Endodermal cell (in vitro differentiated cells): ENCODE measurements around the gene TAF1B. TPM values are rescaled to one million over a fixed set of nuclear protein-coding genes. Genes with fewer than 3 reads are reported as not detected.

ENCODE experiments used
- DNase-seq: peaks from one replicate; pipeline ENCODE4 v3.0.0-alpha.2; 2017
- H3K27ac ChIP-seq: 2 replicates; pipeline ENCODE4 v1.5.1; 2013; ENCODE audit warnings: mild to moderate bottlenecking, low read depth, low read length, moderate library complexity
- H3K27me3 ChIP-seq: 2 replicates; pipeline ENCODE4 v1.6.1; 2013; ENCODE audit warnings: mild to moderate bottlenecking, low read length, moderate library complexity; ENCODE audit not compliant: insufficient read depth, control insufficient read depth, poor library complexity, severe bottlenecking
- H3K36me3 ChIP-seq: 2 replicates; pipeline ENCODE4 v1.7.0; 2013; ENCODE audit warnings: mild to moderate bottlenecking, low read length, moderate library complexity; ENCODE audit not compliant: control insufficient read depth, insufficient read depth
- H3K4me1 ChIP-seq: one replicate; pipeline ENCODE4 v1.7.0; 2013; ENCODE audit warnings: low read length; ENCODE audit not compliant: control insufficient read depth, insufficient read depth
- H3K4me3 ChIP-seq: 2 replicates; pipeline ENCODE4 v1.5.1; 2013; ENCODE audit warnings: mild to moderate bottlenecking, low read length, moderate library complexity
- H3K9ac ChIP-seq: 2 replicates; pipeline ENCODE4 v1.6.1; 2013; ENCODE audit warnings: mild to moderate bottlenecking, low read length, moderate library complexity; ENCODE audit not compliant: poor library complexity, severe bottlenecking; ENCODE audit errors: extremely low read depth
- H3K9me3 ChIP-seq: 2 replicates; pipeline ENCODE4 v1.6.1; 2013; ENCODE audit warnings: mild to moderate bottlenecking, low read length, moderate library complexity; ENCODE audit not compliant: control insufficient read depth
- H3K27ac Mint-ChIP-seq: 2 replicates; pipeline ENCODE4 v1.8.0; 2020; ENCODE audit warnings: mixed read lengths
- H3K27me3 Mint-ChIP-seq: 2 replicates; pipeline ENCODE4 v1.8.0; 2021; ENCODE audit warnings: mild to moderate bottlenecking, mixed read lengths; ENCODE audit not compliant: insufficient read depth
- H3K36me3 Mint-ChIP-seq: 2 replicates; pipeline ENCODE4 v1.8.0; 2020; ENCODE audit warnings: low read depth, mixed read lengths
- H3K4me1 Mint-ChIP-seq: 2 replicates; pipeline ENCODE4 v1.8.0; 2020; ENCODE audit warnings: mixed read lengths
- H3K4me3 Mint-ChIP-seq: 2 replicates; pipeline ENCODE4 v1.8.0; 2020; ENCODE audit warnings: mild to moderate bottlenecking, moderate library complexity, mixed read lengths
- H3K9me3 Mint-ChIP-seq: 2 replicates; pipeline ENCODE4 v1.8.0; 2020; ENCODE audit warnings: mild to moderate bottlenecking, mixed read lengths
- WGBS, 2 experiments: methylation state at CpG; one replicate each; pipeline versions ENCODE4 v1.1.5 to v1.1.7; 2013; ENCODE audit warnings: missing lambda C conversion rate in 2 of 2, mixed read lengths in 1 of 2; ENCODE audit not compliant: insufficient coverage in 1 of 2, insufficient read length in 1 of 2; 5-methylcytosine and 5-hydroxymethylcytosine counted together
- total RNA-seq, 2 donors: library from RNA; stranded (reverse); fragmentation: NEBNext Ultra II Directional in 1 of 2; extraction: Animal tissue kit (Norgen Biotek cat#: 25700) in 1 of 2; gene quantifications; 2 replicates in 1 of 2; 3 replicates in 1 of 2; pipeline ENCODE4 v1.2.1, GENCODE V29; 2021
- TF ChIP-seq, protein P1 (sequence below): fragments of 200-600 bp; sonication (generic); conservative IDR thresholded peaks from 2 replicates; pipeline ENCODE4 v1.5.0; 2021; ENCODE audit warnings: antibody characterized with exemption, mild to moderate bottlenecking

Gene TAF1B
- total RNA-seq, 2 donors from 2014 or later, result 36.2 to 41.9 TPM

DNA sequence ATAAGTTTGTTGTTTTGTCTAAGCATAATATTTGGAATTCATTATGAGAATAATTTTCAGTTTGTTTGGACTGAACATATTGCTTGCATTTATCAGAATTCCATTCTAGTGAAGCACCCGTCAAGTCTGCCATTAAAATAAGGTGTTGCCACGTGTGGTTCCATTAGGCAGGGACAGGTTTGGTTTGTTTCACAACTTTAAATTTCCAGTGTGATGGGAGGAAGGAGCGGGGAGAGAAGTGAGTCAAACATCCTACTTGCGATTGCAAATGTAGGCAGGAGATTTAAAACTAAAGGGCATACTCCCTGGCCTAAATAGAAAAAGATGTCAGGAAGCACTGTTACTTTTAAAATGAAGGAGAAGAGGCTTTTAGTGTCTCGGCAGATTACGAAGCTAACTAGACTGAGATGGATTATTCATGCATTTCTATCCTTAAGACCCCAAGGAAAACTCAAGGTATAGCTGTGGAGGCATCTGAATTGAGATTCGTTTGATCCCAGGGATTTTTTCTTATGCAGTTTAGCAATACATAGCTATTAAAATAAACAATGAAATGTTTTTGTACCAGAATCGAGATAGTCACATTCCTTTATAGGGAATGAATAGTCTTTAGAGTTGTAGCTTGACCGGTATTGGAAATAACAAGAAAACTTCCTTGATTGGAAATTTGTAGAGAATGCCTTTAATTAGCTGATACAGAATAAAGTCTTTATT is 128.0 kb downstream of the TAF1B start:
- no peaks in the 10 kb centered on the region for H3K36me3 ChIP-seq

DNA sequence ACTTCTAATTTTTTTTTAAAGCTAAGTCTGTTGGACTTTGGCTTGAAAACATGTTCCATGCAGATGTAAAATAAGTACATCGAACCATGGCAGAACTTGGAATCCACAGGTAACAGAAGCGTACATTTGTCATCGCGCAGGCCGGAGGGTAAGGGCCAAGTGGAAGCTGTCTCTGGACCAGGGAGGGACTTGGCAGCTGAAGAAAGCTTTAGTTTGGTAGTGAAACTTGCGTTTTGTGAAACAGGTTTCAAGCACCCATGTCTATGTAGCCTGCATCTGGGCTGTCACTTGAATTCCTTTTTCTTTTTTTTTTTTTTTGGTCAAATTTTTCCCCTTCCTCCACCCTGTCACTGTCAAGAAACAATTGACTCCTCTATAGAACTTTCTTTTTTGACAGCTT is 128.6 kb downstream of the TAF1B start:
- no peak overlapping the region for H3K4me3 Mint-ChIP-seq
- H3K4me1 Mint-ChIP-seq, result peaks cover 9% of the 10 kb centered on the region
- Histone ChIP-seq H3K9ac (no peak overlapping the region), H3K27me3 (no peaks in the 10 kb centered on the region), H3K4me1 (no peaks in the 10 kb centered on the region), H3K4me3 (no peak overlapping the region), H3K36me3 (no peaks in the 10 kb centered on the region), H3K9me3 (no peaks in the 10 kb centered on the region), H3K27ac (no peak overlapping the region)
- DNase-seq, result no peak
- no peaks in the 10 kb centered on the region for H3K9me3 Mint-ChIP-seq
- no peaks in the 10 kb centered on the region for H3K27me3 Mint-ChIP-seq
- no peaks in the 10 kb centered on the region for H3K36me3 Mint-ChIP-seq
- TF ChIP-seq, protein P1, sequence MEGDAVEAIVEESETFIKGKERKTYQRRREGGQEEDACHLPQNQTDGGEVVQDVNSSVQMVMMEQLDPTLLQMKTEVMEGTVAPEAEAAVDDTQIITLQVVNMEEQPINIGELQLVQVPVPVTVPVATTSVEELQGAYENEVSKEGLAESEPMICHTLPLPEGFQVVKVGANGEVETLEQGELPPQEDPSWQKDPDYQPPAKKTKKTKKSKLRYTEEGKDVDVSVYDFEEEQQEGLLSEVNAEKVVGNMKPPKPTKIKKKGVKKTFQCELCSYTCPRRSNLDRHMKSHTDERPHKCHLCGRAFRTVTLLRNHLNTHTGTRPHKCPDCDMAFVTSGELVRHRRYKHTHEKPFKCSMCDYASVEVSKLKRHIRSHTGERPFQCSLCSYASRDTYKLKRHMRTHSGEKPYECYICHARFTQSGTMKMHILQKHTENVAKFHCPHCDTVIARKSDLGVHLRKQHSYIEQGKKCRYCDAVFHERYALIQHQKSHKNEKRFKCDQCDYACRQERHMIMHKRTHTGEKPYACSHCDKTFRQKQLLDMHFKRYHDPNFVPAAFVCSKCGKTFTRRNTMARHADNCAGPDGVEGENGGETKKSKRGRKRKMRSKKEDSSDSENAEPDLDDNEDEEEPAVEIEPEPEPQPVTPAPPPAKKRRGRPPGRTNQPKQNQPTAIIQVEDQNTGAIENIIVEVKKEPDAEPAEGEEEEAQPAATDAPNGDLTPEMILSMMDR, result no peak
- no peak overlapping the region for H3K27ac Mint-ChIP-seq
- WGBS, 2 experiments, result 92 to 97% methylated on average over 6 of the region's 6 CpGs

More for the DNA sequence above, 128.0 kb downstream of the TAF1B start:
- H3K4me1 ChIP-seq, result no peaks in the 10 kb centered on the region
- WGBS, 2 experiments, result 89 to 97% methylated on average over 6 to 9 of the region's 9 CpGs
- H3K27ac ChIP-seq, result no peak overlapping the region
- no peaks in the 10 kb centered on the region for H3K36me3 Mint-ChIP-seq
- no peak overlapping the region for H3K27ac Mint-ChIP-seq
- no peaks in the 10 kb centered on the region for H3K27me3 Mint-ChIP-seq
- no peak overlapping the region for H3K9ac ChIP-seq
- H3K9me3 Mint-ChIP-seq, result no peaks in the 10 kb centered on the region
- no peak overlapping the region for H3K4me3 ChIP-seq
- no peaks in the 10 kb centered on the region for H3K9me3 ChIP-seq
- no peak for DNase-seq
- TF ChIP-seq, protein P1, result no peak
- H3K27me3 ChIP-seq, result no peaks in the 10 kb centered on the region
- peaks cover 9% of the 10 kb centered on the region for H3K4me1 Mint-ChIP-seq
- no peak overlapping the region for H3K4me3 Mint-ChIP-seq

DNA sequence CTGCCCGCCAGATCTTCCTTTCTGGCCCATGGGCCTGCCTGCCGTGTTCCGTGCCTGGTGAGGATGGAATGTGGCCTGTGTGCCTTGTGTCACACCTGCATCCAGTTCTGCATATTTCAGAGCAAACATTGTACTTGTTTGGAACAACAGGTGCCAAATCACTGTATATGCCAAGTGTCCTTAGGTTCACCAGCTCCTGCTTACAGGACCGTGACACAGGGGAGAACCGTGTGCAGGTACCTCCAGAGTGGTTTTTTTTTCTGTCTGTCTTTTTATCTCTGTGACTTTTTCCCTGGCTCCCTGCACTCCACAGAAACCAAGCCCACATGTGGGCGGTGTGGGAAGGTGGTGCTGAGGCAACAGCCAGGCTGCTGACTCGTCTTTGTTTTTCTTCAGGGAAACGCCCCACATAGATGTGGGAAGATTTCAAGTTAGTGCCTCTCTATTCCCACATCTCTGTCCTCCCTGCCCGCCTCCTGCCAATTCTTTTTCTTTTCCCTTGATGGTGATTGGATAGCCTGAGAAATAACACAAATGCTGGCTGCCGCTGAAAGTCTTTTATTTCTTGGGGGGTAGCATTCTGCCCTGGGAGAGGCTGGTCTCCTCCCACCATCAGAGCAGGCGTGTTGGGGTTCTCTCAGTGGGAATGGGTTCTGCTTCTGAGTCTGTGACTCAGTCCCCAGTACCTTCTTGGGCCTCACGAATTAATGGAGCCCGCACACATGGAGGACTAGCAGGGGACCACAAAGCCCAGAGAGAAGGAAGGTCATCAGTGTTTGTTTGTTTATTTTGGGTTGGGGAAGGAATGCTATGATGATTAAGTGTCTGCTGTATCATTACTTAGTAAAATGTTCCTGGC is 129.6 kb downstream of the TAF1B start:
- no peaks in the 10 kb centered on the region for H3K27me3 ChIP-seq
- DNase-seq, result no peak
- 83 to 86% methylated on average over 7 to 13 of the region's 13 CpGs for WGBS, 2 experiments
- H3K9me3 ChIP-seq, result no peaks in the 10 kb centered on the region
- no peak overlapping the region for H3K4me3 ChIP-seq
- Mint-ChIP-seq H3K27me3 (no peaks in the 10 kb centered on the region), H3K36me3 (no peaks in the 10 kb centered on the region), H3K9me3 (no peaks in the 10 kb centered on the region), H3K4me3 (no peak overlapping the region), H3K27ac (peak overlapping the region; percentile 17), H3K4me1 (peaks cover 9% of the 10 kb centered on the region)
- H3K27ac ChIP-seq, result no peak overlapping the region
- H3K9ac ChIP-seq, result no peak overlapping the region
- no peaks in the 10 kb centered on the region for H3K36me3 ChIP-seq
- no peaks in the 10 kb centered on the region for H3K4me1 ChIP-seq
- TF ChIP-seq, protein P1, result no peak
